Stimulated activated CD8-positive, alpha-beta memory T cell treated with anti-CD3 and anti-CD28 coated beads, Interleukin-7, amount 100 ng/mL, for 1 hour (primary cell): ENCODE measurements around the gene PROP1.
"Not testable (repeated sequence)": the region's sequence is repeated elsewhere in the genome, so short reads cannot be mapped to it uniquely, and the experiment has no call there.

Experiments used
- DNase-seq, 2 donors: peaks; one replicate each; pipeline ENCODE4 v3.0.0-alpha.2; 2020; ENCODE audit warnings: low read depth in 2 of 2

PROP1 gene

DNA sequence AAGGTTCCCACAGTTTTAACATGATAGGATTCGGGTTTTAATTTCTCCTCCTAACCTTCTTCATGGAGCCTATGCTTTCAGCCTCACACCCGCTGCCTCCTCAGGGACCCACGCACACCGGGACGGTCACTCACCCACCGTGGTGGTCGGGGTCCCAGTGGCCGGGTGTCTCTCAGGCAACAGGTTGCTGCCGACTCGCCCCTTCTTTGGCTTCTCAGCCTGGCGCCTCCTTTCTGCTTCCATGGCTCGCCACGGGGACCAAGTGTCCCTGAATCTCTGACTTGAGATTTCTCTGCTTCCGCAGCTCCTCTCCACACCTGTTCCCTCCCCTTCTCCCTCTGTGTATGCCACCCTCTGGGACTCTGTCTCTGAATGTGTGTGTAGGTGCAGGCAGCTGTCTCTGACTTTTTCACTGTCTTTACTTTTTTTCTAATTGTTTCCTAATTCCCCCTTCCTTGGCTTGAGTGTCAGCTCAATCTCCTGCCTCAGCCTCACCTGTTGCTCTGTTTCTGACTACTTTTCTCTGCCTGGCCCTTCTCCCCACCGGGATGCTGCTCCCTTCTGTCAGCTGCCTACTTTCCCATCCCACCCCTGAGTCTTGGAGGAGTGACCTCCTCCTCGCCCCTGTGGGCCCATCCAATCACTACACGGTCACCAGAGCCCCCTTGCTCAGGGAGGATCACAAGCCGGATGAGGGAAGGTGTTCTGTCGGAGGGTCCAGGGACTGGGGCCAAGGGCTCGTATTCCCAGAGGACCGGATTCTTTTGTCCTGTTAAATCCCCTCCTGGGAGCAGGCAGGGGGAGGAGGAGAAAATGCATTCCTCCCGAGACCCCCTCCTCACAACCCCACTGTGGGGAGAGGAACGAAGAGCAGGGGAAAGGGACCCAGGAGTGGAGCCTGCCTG lies at the start of gene PROP1:
Gene PROP1, minus strand, starts transcription at position 552 of the 905 bp plus-strand sequence. Its CDS starts 309 bp downstream, at position 243.
- DNase-seq = no peak

DNA sequence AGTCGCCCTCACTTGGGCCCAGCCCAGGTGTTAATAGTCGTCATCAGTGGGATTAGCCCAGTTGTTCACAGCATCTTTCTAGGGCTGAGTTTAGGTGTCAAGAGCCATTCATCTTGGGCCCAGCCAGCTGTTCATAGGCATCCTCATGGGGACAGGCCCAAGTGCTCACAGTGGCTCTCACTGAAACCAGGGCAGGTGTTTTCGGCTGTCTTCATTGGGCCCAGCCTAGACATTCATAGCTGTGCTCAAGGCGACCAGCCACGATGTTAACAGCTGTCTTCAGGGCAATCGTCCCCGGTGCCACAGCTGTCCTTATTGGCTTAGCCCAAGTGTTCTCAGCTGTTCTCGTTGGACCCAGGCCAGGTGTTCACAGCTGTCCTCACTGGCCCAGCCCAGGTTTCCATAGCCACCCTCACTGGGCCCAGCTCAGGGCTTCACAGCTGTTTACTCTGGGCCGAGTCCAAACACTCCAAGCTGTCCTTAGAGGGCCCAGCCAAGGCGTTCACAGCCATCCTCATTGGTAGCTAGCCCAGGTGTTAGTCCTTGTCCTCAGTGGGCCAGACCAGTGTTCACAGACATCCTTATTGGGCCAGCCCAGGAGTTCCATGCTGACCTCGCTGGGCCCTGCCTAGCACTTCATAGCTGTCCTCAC lies 23.5 kb upstream of the PROP1 start:
- not testable (repeated sequence) for DNase-seq

DNA sequence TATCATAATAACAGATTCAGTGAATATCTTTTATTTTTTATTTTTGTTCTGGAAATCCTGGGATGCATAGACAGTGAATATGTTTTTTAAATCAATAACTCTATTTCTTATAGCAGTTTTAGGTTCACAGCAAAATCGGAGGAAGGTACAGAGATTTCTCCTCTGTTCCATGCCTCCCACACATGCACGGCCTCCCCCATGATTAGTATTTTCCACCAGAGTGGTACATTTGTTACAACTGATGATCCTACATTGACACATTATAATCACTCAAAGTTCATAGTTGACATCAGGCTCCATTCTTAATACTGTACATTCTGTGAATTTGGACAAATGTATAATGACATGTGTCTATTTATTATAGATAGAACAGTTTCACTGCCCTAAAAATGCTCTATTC lies 16.7 kb upstream of the PROP1 start:
- not testable (repeated sequence) for DNase-seq

DNA sequence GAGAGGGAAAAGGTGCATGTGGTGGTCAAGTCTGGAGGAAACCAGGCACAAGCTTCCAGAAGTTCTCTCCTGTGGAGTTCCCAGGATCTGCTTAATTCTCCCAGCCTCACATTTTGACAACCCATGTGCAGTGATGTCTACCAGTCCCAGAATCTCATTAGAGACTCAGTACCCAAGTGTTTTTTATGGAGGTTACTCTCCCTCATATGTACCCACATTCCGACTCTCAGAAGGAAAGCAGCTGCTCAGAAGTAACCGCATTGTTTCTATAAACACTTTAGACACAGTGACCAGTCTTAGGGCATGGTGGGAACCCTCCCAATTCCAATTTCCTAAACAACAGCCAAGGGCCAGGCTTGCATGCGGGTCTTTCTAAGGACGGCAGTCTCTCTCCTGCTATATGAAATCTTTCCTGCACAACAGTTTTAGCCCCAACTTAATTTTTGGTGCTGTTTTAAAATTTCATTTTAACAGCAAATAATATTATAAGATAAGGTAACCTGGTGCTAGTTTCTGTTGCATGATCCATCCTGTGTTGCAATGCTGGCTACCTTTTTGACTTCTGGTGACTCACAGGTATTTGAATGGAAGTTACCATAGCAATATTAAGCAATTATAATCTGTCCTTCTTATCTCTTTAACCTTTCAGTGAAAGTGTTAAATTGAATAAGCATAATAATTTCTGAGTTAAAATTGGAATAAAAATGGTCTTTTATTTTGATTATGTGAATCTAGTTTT lies 15.9 kb upstream of the PROP1 start:
- DNase-seq = not testable (repeated sequence)

GRCh38 chr5:178007272-178007671 lies 11.2 kb upstream of the PROP1 start:
- DNase-seq = not testable (repeated sequence)

- peak; percentile 2 to 21 for DNase-seq
Observed at GRCh38 chr5:178006536-178007231, 10.6 kb upstream of the PROP1 start.

DNA sequence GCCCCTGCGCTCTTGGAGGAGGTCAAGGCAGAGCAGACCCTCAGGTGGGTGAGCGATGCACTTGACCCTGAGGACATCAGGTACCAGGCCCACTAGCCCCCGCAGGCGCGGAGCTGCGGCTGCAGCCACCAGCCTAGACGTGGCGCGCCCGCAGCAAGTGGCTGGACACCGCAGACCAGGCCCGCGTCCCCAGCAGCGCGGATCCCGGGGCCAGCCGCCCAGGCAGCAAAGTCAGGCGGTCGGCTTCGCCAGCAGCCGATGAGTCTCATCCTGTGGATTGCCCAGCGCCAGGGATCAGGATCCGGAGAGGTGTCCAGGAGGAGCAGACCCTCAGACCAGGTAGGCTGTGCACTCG lies 10.1 kb upstream of the PROP1 start:
- DNase-seq = not testable (repeated sequence)

GRCh38 chr5:177997846-177998245 lies 1.8 kb upstream of the PROP1 start:
- DNase-seq = no peak

- DNase-seq = no peak
Observed at GRCh38 chr5:177997319-177997670, 1.3 kb upstream of the PROP1 start.

DNA sequence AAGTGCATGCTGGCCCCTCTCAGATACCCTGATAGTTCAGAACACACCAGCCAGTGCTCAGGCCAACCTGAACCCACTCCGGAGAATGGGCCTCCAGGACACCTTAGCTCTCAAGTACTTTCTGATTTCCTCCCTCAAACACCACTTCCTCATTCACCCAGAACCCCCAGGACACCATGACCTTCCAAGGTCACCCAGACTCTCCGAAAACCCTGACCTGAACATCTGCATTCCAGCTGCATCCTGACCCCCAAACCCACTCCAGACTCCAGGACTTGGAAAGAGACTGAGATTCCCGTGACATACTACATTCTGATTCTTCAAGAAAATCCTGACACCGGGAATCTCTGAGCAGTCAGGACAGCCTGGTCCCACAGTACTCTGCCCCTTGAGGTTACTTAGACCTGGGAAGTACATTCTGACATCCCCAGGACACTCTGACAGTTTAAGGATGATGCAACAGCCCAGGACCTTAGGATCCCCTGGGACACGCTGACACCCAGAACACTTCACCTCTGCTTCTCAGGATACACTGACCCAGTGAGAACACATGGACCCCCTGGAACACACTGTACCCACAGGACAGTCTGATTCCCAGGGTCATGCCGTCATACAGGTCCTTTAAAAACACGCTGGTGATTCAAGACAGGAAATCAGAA lies 747 bp upstream of the PROP1 start:
- no peak for DNase-seq

GRCh38 chr5:177994561-177995190 lies 1.4 kb downstream of the PROP1 start:
- no peak for DNase-seq

GRCh38 chr5:177994063-177994462 lies 2.0 kb downstream of the PROP1 start:
- no peak for DNase-seq

- DNase-seq = no peak
Observed at GRCh38 chr5:177992466-177992865, 3.6 kb downstream of the PROP1 start.

DNA sequence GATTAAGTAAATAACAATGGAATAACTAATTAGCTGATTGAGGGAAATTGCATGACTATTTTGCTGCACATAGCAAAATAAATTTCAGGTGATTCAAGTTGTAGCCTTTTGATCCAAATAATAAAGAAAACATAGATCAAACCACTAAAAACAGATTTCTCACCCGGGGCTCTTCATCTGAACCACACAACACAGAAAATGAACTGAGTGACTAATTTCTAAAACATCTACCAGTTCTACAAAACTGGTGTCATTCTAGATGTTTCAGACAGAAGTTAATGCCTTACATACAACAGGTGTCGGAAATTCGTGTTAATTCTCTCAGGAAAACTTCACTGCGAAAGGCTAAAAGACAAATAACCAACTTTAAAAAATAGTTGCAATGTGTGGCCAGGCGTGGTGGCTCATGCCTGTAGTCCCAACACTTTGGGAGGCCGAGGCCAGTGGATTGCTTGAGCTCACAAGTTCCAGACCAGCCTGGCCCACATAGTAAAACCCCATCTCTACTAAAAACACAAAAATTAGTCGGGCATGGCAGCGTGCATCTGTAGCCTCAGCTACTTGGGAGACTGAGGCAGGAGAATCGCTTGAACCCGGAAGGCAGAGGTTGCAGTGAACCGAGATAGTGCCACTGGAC lies 6.9 kb downstream of the PROP1 start:
- no peak for DNase-seq

GRCh38 chr5:177987326-177987725 lies 8.7 kb downstream of the PROP1 start:
- DNase-seq = no peak

DNA sequence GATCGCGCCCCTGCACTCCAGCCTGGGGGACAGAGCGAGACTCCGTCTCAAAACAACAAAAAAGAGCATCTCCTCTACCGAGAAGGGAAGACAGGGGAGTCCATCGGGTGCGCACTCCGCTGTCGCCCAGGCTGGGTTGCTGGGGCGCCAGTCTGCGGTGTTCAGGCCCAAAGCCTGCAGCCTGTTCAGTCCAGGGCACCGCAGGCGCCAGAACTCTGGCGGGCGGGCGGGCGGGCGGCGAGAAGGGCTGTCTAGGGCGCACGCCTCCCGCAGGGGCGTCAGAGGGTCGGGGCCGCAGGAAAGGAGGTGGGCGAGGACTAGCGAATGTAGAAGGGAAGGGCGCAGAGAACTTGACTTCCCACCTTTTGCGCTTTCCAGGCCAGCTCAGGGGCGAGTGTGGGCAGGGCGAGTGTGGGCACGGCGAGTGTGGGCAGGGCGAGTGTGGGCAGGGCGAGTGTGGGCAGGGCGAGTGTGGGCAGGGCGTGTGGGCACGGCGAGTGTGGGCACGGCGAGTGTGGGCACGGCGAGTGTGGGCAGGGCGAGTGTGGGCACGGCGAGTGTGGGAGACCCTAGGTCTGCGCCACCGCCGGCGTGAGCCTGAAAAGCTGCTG lies 10.5 kb downstream of the PROP1 start:
- DNase-seq = no peak

GRCh38 chr5:177984584-177985206 lies 11.3 kb downstream of the PROP1 start:
- DNase-seq = no peak

DNA sequence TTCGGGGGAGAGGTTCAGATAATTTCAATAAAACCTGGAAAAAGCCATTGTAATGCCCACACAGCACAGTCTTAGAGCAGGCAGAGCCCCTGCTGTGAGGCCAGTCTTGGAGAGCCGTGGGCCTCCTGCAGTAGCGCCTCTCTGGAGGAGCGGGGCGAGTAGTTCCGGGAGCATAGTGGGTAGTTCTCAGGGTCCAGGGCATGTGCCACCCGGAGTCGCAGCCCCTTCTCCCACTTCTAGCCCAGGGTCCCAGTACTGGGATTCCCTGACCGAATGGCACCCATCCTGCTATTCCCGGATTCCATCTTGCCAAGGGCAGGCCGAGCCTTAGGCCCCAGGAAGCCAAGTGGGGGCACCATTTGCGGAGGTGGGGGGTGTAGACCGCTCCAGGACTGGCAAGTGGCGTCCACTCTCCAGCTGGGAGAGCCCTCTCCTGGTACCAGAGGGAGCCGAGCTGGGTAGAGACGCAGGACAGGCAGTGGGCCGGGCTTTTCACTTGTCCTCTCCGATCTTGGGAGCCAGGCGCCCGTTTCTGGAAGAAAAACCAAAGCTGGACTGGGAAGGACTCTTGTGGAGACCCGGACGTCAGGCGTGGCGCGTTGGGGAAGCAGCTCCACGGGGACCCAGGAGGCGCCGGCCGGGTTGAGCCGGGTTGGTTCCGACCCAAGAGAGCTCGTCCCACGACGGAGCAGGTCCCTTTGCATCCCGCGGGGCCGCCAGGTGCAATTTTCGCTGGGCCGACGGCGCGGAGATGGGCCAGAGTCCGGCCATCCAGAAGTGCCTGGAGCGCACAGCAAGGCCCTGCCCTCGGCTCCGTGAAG lies 12.1 kb downstream of the PROP1 start:
- DNase-seq = no peak

DNA sequence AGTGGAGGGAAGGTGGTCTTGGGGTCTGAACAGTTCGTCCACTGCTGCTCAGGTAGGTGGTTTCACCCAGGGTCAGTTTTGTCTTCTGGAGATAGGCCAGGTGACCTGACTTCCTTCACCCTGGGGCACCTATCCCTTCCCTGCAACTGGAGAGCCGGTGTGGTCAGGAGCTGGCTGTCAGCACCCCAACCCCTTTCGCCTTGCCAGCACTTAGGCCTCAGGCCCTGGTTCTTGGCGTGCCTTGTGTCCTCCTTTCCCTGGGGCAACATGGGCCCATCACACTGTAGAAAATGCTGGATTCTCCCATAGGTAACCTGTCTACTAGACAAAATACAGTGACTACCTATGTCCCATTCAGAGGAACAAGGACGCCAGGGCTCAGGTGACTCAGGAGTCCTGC lies 13.1 kb downstream of the PROP1 start:
- no peak for DNase-seq
